DND-41 (cell line): ENCODE results near the gene FMN1.

Experiments
- EZH2 ChIP-seq: IDR thresholded peaks from 3 replicates; pipeline ENCODE4 v1.6.1; 2012; ENCODE audit warnings: borderline replicate concordance, low read depth, mild to moderate bottlenecking, moderate library complexity, low read length, inconsistent platforms; ENCODE audit not compliant: severe bottlenecking
- TF ChIP-seq, protein P1 (sequence below): IDR thresholded peaks from 2 replicates; pipeline ENCODE4 v1.5.1; 2012; ENCODE audit warnings: borderline replicate concordance, low read length, moderate library complexity, mild to moderate bottlenecking; ENCODE audit not compliant: poor library complexity, severe bottlenecking; ENCODE audit errors: extremely low read depth

GRCh38 chr15:32743411-32744140 lies 450.9 kb downstream of the FMN1 start:
- TF ChIP-seq, protein P1, sequence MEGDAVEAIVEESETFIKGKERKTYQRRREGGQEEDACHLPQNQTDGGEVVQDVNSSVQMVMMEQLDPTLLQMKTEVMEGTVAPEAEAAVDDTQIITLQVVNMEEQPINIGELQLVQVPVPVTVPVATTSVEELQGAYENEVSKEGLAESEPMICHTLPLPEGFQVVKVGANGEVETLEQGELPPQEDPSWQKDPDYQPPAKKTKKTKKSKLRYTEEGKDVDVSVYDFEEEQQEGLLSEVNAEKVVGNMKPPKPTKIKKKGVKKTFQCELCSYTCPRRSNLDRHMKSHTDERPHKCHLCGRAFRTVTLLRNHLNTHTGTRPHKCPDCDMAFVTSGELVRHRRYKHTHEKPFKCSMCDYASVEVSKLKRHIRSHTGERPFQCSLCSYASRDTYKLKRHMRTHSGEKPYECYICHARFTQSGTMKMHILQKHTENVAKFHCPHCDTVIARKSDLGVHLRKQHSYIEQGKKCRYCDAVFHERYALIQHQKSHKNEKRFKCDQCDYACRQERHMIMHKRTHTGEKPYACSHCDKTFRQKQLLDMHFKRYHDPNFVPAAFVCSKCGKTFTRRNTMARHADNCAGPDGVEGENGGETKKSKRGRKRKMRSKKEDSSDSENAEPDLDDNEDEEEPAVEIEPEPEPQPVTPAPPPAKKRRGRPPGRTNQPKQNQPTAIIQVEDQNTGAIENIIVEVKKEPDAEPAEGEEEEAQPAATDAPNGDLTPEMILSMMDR: no peak
- TF ChIP-seq EZH2: no peak
